ENCODE results near the gene CPE.

DNA sequence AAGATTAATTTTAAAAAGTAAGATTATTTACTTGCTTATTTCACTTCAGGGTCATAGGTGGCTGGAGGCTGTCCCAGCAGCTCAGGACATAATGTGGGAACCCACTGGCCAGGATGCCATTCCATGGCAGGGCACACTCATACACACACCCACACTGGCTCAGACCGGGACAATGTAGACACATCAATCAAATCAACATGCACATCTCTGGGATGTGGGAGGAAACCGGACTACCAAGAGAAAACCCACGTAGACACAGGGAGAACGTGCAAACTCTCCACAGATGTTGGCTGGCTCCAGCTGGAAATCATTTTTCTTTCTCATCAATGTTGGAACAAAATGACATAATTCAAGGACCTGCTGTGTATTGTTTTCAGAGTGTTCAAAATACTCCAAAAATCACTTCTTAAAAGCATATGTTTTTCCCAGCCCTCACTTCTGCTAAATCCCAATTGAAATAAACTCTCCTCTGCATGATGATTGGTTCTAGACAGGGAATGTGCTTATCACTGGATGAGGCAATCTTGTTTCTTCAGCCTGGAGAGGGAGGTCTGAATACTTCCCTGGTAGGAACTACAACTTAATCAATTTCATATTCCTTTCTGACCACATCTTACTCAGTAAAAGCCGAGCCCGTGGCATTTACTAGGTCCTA lies 18.6 kb upstream of the CPE start:
- TF ChIP-seq, protein P1, sequence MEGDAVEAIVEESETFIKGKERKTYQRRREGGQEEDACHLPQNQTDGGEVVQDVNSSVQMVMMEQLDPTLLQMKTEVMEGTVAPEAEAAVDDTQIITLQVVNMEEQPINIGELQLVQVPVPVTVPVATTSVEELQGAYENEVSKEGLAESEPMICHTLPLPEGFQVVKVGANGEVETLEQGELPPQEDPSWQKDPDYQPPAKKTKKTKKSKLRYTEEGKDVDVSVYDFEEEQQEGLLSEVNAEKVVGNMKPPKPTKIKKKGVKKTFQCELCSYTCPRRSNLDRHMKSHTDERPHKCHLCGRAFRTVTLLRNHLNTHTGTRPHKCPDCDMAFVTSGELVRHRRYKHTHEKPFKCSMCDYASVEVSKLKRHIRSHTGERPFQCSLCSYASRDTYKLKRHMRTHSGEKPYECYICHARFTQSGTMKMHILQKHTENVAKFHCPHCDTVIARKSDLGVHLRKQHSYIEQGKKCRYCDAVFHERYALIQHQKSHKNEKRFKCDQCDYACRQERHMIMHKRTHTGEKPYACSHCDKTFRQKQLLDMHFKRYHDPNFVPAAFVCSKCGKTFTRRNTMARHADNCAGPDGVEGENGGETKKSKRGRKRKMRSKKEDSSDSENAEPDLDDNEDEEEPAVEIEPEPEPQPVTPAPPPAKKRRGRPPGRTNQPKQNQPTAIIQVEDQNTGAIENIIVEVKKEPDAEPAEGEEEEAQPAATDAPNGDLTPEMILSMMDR (IDR thresholded peaks at IDR 0.05; ENCODE audit: insufficient read depth, low read length), result no peak
- TF ChIP-seq, protein P2, sequence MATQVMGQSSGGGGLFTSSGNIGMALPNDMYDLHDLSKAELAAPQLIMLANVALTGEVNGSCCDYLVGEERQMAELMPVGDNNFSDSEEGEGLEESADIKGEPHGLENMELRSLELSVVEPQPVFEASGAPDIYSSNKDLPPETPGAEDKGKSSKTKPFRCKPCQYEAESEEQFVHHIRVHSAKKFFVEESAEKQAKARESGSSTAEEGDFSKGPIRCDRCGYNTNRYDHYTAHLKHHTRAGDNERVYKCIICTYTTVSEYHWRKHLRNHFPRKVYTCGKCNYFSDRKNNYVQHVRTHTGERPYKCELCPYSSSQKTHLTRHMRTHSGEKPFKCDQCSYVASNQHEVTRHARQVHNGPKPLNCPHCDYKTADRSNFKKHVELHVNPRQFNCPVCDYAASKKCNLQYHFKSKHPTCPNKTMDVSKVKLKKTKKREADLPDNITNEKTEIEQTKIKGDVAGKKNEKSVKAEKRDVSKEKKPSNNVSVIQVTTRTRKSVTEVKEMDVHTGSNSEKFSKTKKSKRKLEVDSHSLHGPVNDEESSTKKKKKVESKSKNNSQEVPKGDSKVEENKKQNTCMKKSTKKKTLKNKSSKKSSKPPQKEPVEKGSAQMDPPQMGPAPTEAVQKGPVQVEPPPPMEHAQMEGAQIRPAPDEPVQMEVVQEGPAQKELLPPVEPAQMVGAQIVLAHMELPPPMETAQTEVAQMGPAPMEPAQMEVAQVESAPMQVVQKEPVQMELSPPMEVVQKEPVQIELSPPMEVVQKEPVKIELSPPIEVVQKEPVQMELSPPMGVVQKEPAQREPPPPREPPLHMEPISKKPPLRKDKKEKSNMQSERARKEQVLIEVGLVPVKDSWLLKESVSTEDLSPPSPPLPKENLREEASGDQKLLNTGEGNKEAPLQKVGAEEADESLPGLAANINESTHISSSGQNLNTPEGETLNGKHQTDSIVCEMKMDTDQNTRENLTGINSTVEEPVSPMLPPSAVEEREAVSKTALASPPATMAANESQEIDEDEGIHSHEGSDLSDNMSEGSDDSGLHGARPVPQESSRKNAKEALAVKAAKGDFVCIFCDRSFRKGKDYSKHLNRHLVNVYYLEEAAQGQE (IDR thresholded peaks at IDR 0.05; ENCODE audit: insufficient replicate concordance, low read depth), result no peak
- TF ChIP-seq GABPA (IDR thresholded peaks at IDR 0.05; ENCODE audit: low read depth), result no peak
- no peak for TF ChIP-seq POLR2AphosphoS5 (IDR thresholded peaks at IDR 0.05; ENCODE audit: low read depth)
- TF ChIP-seq SPI1 (IDR thresholded peaks at IDR 0.05; ENCODE audit: borderline replicate concordance, low read depth), result no peak

All from HL-60 (cell line).